ENCODE results near the gene FZR1.
"Not testable (repeated sequence)": the region's sequence is repeated elsewhere in the genome, so short reads cannot be mapped to it uniquely, and the experiment has no call there.

FZR1 gene

GRCh38 chr19:3575949-3576673, 70.0 kb downstream of the FZR1 start:
- no peak for DNase-seq (ENCODE audit: low read depth)
- no peak overlapping the region for H3K4me3 ChIP-seq (replicated peaks; ENCODE audit: low read depth, low read length)
- TF ChIP-seq, protein P1, sequence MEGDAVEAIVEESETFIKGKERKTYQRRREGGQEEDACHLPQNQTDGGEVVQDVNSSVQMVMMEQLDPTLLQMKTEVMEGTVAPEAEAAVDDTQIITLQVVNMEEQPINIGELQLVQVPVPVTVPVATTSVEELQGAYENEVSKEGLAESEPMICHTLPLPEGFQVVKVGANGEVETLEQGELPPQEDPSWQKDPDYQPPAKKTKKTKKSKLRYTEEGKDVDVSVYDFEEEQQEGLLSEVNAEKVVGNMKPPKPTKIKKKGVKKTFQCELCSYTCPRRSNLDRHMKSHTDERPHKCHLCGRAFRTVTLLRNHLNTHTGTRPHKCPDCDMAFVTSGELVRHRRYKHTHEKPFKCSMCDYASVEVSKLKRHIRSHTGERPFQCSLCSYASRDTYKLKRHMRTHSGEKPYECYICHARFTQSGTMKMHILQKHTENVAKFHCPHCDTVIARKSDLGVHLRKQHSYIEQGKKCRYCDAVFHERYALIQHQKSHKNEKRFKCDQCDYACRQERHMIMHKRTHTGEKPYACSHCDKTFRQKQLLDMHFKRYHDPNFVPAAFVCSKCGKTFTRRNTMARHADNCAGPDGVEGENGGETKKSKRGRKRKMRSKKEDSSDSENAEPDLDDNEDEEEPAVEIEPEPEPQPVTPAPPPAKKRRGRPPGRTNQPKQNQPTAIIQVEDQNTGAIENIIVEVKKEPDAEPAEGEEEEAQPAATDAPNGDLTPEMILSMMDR (IDR thresholded peaks at IDR 0.05; ENCODE audit: low read length, missing control alignments), result no peak

GRCh38 chr19:3576696-3577443, 70.8 kb downstream of the FZR1 start:
- TF ChIP-seq, protein P1 (IDR thresholded peaks at IDR 0.05; ENCODE audit: low read length, missing control alignments), result no peak
- peak; percentile 73 for DNase-seq (ENCODE audit: low read depth)
- no peak overlapping the region for H3K4me3 ChIP-seq (replicated peaks; ENCODE audit: low read depth, low read length)

DNA sequence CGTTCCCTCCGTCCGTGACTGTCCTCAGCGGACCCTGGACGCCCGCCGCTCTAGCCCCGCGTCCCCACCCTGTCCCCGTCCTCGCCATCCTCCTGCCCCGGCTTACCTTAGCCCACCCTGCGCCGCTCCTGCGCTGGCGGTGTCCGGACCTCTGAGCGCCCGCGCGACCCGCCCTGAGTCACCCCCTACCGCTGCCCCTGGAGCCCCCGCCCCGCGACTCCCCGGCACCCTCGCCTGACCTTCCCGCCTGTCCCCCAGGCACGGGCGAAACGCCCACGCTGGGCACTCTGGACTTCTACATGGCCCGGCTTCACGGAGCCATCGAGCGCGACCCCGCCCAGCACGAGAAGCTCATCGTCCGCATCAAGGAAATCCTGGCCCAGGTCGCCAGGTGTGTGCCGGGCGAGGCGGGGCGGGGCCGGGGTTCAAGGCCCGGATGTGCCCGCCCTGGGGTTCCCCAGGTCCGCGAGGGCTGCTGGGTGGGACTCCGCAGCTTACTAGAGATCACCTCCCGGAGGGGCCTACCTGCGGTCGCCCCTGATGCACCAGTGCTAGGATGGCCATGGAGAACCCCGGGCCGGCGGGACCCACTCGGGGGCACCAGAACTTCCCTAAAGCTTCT, 71.7 kb downstream of the FZR1 start:
- DNase-seq (ENCODE audit: low read depth), result no peak
- TF ChIP-seq, protein P1 (IDR thresholded peaks at IDR 0.05; ENCODE audit: low read length, missing control alignments), result no peak
- H3K4me3 ChIP-seq (replicated peaks; ENCODE audit: low read depth, low read length), result no peak overlapping the region

DNA sequence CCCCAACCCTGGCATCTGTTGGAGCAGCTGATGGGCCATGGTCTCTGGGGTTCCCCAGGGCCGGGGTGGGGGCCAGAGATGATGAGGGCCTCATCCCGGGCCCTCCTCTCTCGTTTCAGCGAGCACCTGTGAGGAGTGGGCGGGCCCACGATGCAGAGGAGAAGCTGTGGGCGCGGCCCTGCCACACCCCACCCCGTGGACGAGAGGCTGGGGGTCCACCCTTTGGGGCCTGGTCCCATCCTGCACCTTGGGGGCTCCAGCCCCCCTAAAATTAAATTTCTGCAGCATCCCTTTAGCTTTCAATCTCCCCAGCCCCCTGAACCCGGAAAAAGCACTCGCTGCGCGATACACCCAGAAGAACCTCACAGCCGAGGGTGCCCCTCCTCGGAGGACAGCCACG, 72.3 kb downstream of the FZR1 start:
- TF ChIP-seq, protein P1 (IDR thresholded peaks at IDR 0.05; ENCODE audit: low read length, missing control alignments), result no peak
- no peak for DNase-seq (ENCODE audit: low read depth)
- no peak overlapping the region for H3K4me3 ChIP-seq (replicated peaks; ENCODE audit: low read depth, low read length)

DNA sequence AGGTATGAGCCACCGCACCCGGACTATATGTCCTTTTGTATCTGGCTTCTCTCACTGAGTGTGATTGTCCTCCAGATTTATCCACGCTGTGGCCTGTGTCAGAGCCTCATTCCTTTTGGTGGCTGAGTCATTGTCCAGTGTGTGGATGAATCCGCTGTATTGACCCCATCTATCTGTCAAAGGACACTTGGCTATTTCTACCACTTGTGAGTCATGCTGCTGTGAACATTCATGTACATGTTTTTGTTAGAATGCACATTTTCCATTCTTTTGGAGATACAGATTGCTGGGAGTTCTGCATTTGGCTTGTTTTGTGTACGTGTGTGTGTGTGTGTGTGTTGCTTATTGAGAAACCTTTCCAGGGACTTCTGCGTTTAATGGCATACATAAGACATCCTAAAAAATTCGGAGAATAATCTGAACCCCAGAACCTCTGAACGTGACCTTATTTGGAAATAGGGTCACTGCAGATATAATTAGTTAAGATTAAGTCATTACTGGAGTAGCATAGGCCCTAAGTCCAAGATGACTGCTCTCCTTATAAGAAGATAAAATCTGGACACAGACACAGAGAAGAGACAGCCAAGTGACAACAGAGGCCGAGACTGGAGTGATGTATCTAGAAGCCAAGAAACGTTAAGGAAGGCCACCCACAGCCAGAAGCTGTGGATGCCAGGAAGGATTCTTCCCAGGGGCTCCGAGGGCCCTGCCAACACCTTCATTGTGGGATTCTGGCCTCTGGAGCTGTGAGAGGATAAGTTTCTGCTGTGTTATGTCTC, 74.2 kb downstream of the FZR1 start:
- H3K4me3 ChIP-seq (replicated peaks; ENCODE audit: low read depth, low read length), result no peak overlapping the region
- peak; percentile 95 for DNase-seq (ENCODE audit: low read depth)
- TF ChIP-seq, protein P1 (IDR thresholded peaks at IDR 0.05; ENCODE audit: low read length, missing control alignments), result no peak

GRCh38 chr19:3581792-3582191, 75.7 kb downstream of the FZR1 start:
- DNase-seq (ENCODE audit: low read depth); H3K4me3 ChIP-seq (replicated peaks; ENCODE audit: low read depth, low read length): not testable (repeated sequence)

- H3K4me3 ChIP-seq (replicated peaks; ENCODE audit: low read depth, low read length); DNase-seq (ENCODE audit: low read depth): not testable (repeated sequence)
These were observed 78.1 kb downstream of the FZR1 start for GRCh38 chr19:3584036-3584802.
